ENCODE results near the gene LASP1. TPM values are rescaled to one million over a fixed set of nuclear protein-coding genes. Genes with fewer than 3 reads are reported as not detected.

Gene LASP1
- total RNA-seq, 5 donors from 2014 or later (not counting 1 experiment from before 2014, with no cell fraction given): 97.2 to 157 (median 122) TPM

- peaks cover 12 to 26% of the 10 kb centered on the region in 2 experiments for H3K4me1 ChIP-seq (ENCODE audit: control insufficient read depth in 1 of 2, extremely low read depth in 1 of 2, insufficient read depth in 2 of 2, low read length in 2 of 2)
- Mint-ChIP-seq H3K27ac (no peak overlapping the region), H3K27me3 (no peaks in the 10 kb centered on the region), H3K9me3 (no peaks in the 10 kb centered on the region), H3K4me1 (peaks cover 40 to 43% (median 41%) of the 10 kb centered on the region in 3 donors), H3K4me3 (no peak overlapping the region), H3K36me3 (peaks cover 50% of the 10 kb centered on the region)
- ATAC-seq (replicated peaks in 1 of 4): no peak
- H3K9me3 ChIP-seq: no peaks in the 10 kb centered on the region
- no peak for DNase-seq
- 81% methylated on average over 5 of the region's 16 CpGs for WGBS (ENCODE audit: insufficient coverage)
- CTCF ChIA-PET: no interaction called here
- peaks cover 9 to 59% of the 10 kb centered on the region in 2 donors for H3K36me3 ChIP-seq (ENCODE audit: control insufficient read depth in 2 of 2, extremely low read depth in 1 of 2, insufficient read depth in 1 of 2, low read length in 1 of 2)
- POLR2A ChIA-PET: no interaction called here
- no peak overlapping the region for H3K27ac ChIP-seq (ENCODE audit: low read length)
- no peaks in the 10 kb centered on the region for H3K27me3 ChIP-seq (replicated peaks in 1 of 2; ENCODE audit: control insufficient read depth in 2 of 2, extremely low read depth in 1 of 2, insufficient read depth in 2 of 2, low read length in 1 of 2)
- H3K4me3 ChIP-seq (ENCODE audit: control insufficient read depth in 1 of 2, extremely low read depth in 1 of 2, low read length in 1 of 2): no peak overlapping the region
Observed at GRCh38 chr17:38848939-38849605, 20.8 kb upstream of the LASP1 start.

GRCh38 chr17:38850374-38850773, 19.5 kb upstream of the LASP1 start:
- ATAC-seq (replicated peaks in 1 of 4) (no peak), DNase-seq (no peak)
- ChIA-PET CTCF (interaction anchor here in 1 of 2 donors (0.5 kb wide), 1 partner anchor 135 kb away, joined by 3 read pairs; no protein-coding TSS in a partner anchor), POLR2A (interaction anchor here in 1 of 2 donors (0.6 kb wide), 1 partner anchor 319 kb away, joined by 8 read pairs; no protein-coding TSS in a partner anchor)
- no peaks in the 10 kb centered on the region for H3K9me3 Mint-ChIP-seq
- WGBS (ENCODE audit: insufficient coverage): no CpG with 5 or more reads among the region's 7 CpGs
- Histone ChIP-seq H3K27ac (ENCODE audit: low read length) (no peak overlapping the region), H3K27me3 (replicated peaks in 1 of 2; ENCODE audit: control insufficient read depth in 2 of 2, extremely low read depth in 1 of 2, insufficient read depth in 2 of 2, low read length in 1 of 2) (no peaks in the 10 kb centered on the region), H3K4me1 (ENCODE audit: control insufficient read depth in 1 of 2, extremely low read depth in 1 of 2, insufficient read depth in 2 of 2, low read length in 2 of 2) (peaks cover 15 to 34% of the 10 kb centered on the region in 2 experiments), H3K9me3 (no peaks in the 10 kb centered on the region), H3K4me3 (ENCODE audit: control insufficient read depth in 1 of 2, extremely low read depth in 1 of 2, low read length in 1 of 2) (no peak overlapping the region), H3K36me3 (ENCODE audit: control insufficient read depth in 2 of 2, extremely low read depth in 1 of 2, insufficient read depth in 1 of 2, low read length in 1 of 2) (peaks cover 9 to 59% of the 10 kb centered on the region in 2 donors)
- peaks cover 41 to 47% (median 45%) of the 10 kb centered on the region in 3 donors for H3K4me1 Mint-ChIP-seq
- H3K4me3 Mint-ChIP-seq: no peak overlapping the region
- peaks cover 50% of the 10 kb centered on the region for H3K36me3 Mint-ChIP-seq
- no peaks in the 10 kb centered on the region for H3K27me3 Mint-ChIP-seq
- H3K27ac Mint-ChIP-seq: peak overlapping the region; percentile 30 to 60

- H3K4me1 Mint-ChIP-seq: peaks cover 41 to 47% (median 45%) of the 10 kb centered on the region in 3 donors
Observed at GRCh38 chr17:38851434-38851833, 18.4 kb upstream of the LASP1 start.

GRCh38 chr17:38852771-38853291, 17.0 kb upstream of the LASP1 start:
- H3K36me3 ChIP-seq (ENCODE audit: control insufficient read depth in 2 of 2, extremely low read depth in 1 of 2, insufficient read depth in 1 of 2, low read length in 1 of 2): peaks cover 9 to 51% of the 10 kb centered on the region in 2 donors
- peak overlapping the region; percentile 68 to 90 for H3K4me3 ChIP-seq (ENCODE audit: control insufficient read depth in 1 of 2, extremely low read depth in 1 of 2, low read length in 1 of 2)
- Mint-ChIP-seq H3K9me3 (no peaks in the 10 kb centered on the region), H3K4me3 (peak overlapping the region; percentile 91 to 96 (median 94)), H3K27me3 (no peaks in the 10 kb centered on the region), H3K36me3 (peaks cover 48% of the 10 kb centered on the region), H3K4me1 (peaks cover 41 to 47% (median 45%) of the 10 kb centered on the region in 3 donors), H3K27ac (peak overlapping the region; percentile 98 to 99)
- peaks cover 15 to 34% of the 10 kb centered on the region in 2 experiments for H3K4me1 ChIP-seq (ENCODE audit: control insufficient read depth in 1 of 2, extremely low read depth in 1 of 2, insufficient read depth in 2 of 2, low read length in 2 of 2)
- CTCF ChIA-PET: interaction anchor here in 1 of 2 donors (1.3 to 3.0 kb wide), 4 partner anchors 15 to 312 kb away, joined by 4 to 35 read pairs (median 7); partner anchors contain the start of genes CWC25 and LASP1
- DNase-seq (peak in 11 of 35 experiments; percentile 7 to 76 (median 19)), ATAC-seq (replicated peaks in 1 of 4) (peak; percentile 25 to 59 (median 34))
- peak overlapping the region; percentile 99 for H3K27ac ChIP-seq (ENCODE audit: low read length)
- H3K9me3 ChIP-seq: no peaks in the 10 kb centered on the region
- 0% methylated on average over 14 of the region's 19 CpGs for WGBS (ENCODE audit: insufficient coverage)
- no peaks in the 10 kb centered on the region for H3K27me3 ChIP-seq (replicated peaks in 1 of 2; ENCODE audit: control insufficient read depth in 2 of 2, extremely low read depth in 1 of 2, insufficient read depth in 2 of 2, low read length in 1 of 2)
- POLR2A ChIA-PET: interaction anchor here (0.6 to 2.6 kb wide), 7 partner anchors 11 to 161 kb away, joined by 3 to 26 read pairs (median 5); partner anchors contain the start of genes CWC25 (in 2 of the 2) and LASP1 (in 2 of the 2)

More at GRCh38 chr17:38851434-38851833, 18.4 kb upstream of the LASP1 start:
- H3K27ac ChIP-seq (ENCODE audit: low read length): peak overlapping the region; percentile 99
- no peaks in the 10 kb centered on the region for H3K9me3 ChIP-seq
- CTCF ChIA-PET: no interaction called here
- WGBS (ENCODE audit: insufficient coverage): no CpG with 5 or more reads among the region's 2 CpGs
- Mint-ChIP-seq H3K9me3 (no peaks in the 10 kb centered on the region), H3K27me3 (no peaks in the 10 kb centered on the region), H3K36me3 (peaks cover 50% of the 10 kb centered on the region), H3K4me3 (peak overlapping the region; percentile 91 to 96 (median 94)), H3K27ac (peak overlapping the region; percentile 98 to 99)
- no peak overlapping the region for H3K4me3 ChIP-seq (ENCODE audit: control insufficient read depth in 1 of 2, extremely low read depth in 1 of 2, low read length in 1 of 2)
- H3K27me3 ChIP-seq (replicated peaks in 1 of 2; ENCODE audit: control insufficient read depth in 2 of 2, extremely low read depth in 1 of 2, insufficient read depth in 2 of 2, low read length in 1 of 2): no peaks in the 10 kb centered on the region
- POLR2A ChIA-PET: interaction anchor here (0.6 to 2.4 kb wide), 3 partner anchors 26 to 146 kb away, joined by 3 to 6 read pairs (median 3); partner anchors contain the start of genes CWC25 (in 1 of the 2) and MLLT6 (in 1 of the 2)
- ATAC-seq (replicated peaks in 1 of 4): no peak
- H3K36me3 ChIP-seq (ENCODE audit: control insufficient read depth in 2 of 2, extremely low read depth in 1 of 2, insufficient read depth in 1 of 2, low read length in 1 of 2): peaks cover 9 to 59% of the 10 kb centered on the region in 2 donors
- DNase-seq: no peak
- H3K4me1 ChIP-seq (ENCODE audit: control insufficient read depth in 1 of 2, extremely low read depth in 1 of 2, insufficient read depth in 2 of 2, low read length in 2 of 2): peaks cover 15 to 34% of the 10 kb centered on the region in 2 experiments

- Histone ChIP-seq H3K9me3 (no peaks in the 10 kb centered on the region), H3K36me3 (ENCODE audit: control insufficient read depth in 2 of 2, extremely low read depth in 1 of 2, insufficient read depth in 1 of 2, low read length in 1 of 2) (peaks cover 9 to 43% of the 10 kb centered on the region in 2 donors), H3K27me3 (replicated peaks in 1 of 2; ENCODE audit: control insufficient read depth in 2 of 2, extremely low read depth in 1 of 2, insufficient read depth in 2 of 2, low read length in 1 of 2) (no peaks in the 10 kb centered on the region), H3K4me3 (ENCODE audit: control insufficient read depth in 1 of 2, extremely low read depth in 1 of 2, low read length in 1 of 2) (peak within 1 kb of the TSS; percentile 68 to 90), H3K27ac (ENCODE audit: low read length) (peak within 1 kb of the TSS; percentile 99), H3K4me1 (ENCODE audit: control insufficient read depth in 1 of 2, extremely low read depth in 1 of 2, insufficient read depth in 2 of 2, low read length in 2 of 2) (peaks cover 15 to 34% of the 10 kb centered on the region in 2 experiments)
- CTCF ChIA-PET: interaction anchor here in 1 of 2 donors (0.6 to 3.0 kb wide), 13 partner anchors 14 to 374 kb away, joined by 3 to 35 read pairs (median 4); partner anchors contain the start of genes CWC25 and LASP1
- WGBS (ENCODE audit: insufficient coverage): 1% methylated on average over 28 of the region's 48 CpGs
- Mint-ChIP-seq H3K4me1 (peaks cover 41 to 47% (median 45%) of the 10 kb centered on the region in 3 donors), H3K27ac (peak within 1 kb of the TSS; percentile 98 to 99), H3K9me3 (no peaks in the 10 kb centered on the region), H3K36me3 (peaks cover 44% of the 10 kb centered on the region), H3K27me3 (no peaks in the 10 kb centered on the region), H3K4me3 (peak within 1 kb of the TSS; percentile 91 to 96 (median 94))
- POLR2A ChIA-PET: interaction anchor here (0.5 to 2.6 kb wide), 11 partner anchors 15 to 129 kb away, joined by 3 to 26 read pairs (median 5); partner anchors contain the start of genes CWC25 (in 2 of the 2) and LASP1 (in 2 of the 2)
- ATAC-seq (replicated peaks in 1 of 4) (peak; percentile 85 to 92 (median 90)), DNase-seq (peak; percentile 74 to 96 (median 89))
Observed at GRCh38 chr17:38853292-38854219, 16.3 kb upstream of the LASP1 start, which contains the start of gene RPL23. TSS of gene RPL23 (minus strand) at chr17:38853721. CDS start at chr17:38853710, 11 bp downstream.
